ENCODE results near the gene SLC28A1. TPM values are rescaled to one million over a fixed set of nuclear protein-coding genes. Genes with fewer than 3 reads are reported as not detected.
"Not testable (repeated sequence)": the region's sequence is repeated elsewhere in the genome, so short reads cannot be mapped to it uniquely, and the experiment has no call there.

SLC28A1 gene
- polyA plus RNA-seq, 3 donors from 2014 or later, result not detected

DNA sequence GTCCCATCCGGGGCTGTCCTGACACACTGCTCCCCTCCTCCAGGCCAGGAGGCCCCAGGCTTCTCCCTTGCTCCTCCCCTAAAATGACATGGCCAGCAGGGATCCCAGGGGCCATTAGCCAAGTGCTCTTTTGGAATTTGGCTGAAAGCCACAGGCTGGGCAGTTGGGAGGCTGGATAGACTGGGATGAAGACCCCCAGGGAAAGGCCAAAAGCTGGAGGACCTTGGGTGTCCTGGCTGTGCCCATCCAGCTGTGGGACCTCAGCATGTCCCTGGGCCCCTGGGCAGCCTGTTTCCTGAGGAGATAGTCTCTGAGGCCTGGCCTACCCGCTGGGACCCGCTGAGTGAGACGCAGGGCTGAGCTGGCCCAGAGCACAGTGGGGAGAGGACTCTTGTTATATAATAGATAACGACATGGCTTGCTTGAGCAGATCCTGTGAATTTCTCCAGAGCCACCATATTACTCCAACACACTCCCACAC lies 91.4 kb downstream of the SLC28A1 start:
- Mint-ChIP-seq H3K4me3 (no peak overlapping the region), H3K27me3 (ENCODE audit: low read depth in 3 of 3) (peaks cover 2 to 22% (median 10%) of the 10 kb centered on the region in 3 donors), H3K36me3 (no peaks in the 10 kb centered on the region), H3K27ac (no peak overlapping the region), H3K4me1 (peaks cover 9% of the 10 kb centered on the region in 2 donors), H3K9me3 (no peaks in the 10 kb centered on the region)
- no peak for DNase-seq

DNA sequence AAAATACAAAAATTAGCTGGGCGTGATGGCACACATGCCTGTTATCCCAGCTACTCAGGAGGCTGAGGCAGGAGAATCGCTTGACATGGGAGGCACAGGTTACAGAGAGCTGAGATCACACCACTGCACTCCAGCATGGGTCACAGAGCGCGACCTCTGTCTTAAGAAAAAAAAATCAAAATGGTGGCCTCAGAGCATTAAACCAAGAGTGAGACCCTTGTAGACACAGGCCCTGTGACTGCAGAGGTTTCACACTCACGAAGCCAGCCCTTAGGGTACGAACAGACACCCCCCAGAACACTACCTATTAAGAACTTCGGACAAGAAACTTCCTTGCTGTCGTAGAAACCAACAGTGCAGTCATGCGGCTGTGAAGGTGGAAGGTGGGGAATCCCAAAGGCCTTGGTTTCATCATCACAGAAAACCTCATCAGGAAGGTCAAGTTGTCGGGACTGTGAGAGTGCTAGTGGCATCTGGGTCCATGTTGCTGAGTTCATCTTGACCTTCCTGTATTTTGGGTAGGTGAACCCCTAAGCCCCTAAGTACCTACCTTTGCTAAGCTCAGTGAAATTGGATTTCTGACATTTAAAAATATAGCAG lies 92.4 kb downstream of the SLC28A1 start:
- Mint-ChIP-seq H3K27me3 (ENCODE audit: low read depth in 3 of 3) (peaks cover 4 to 31% (median 12%) of the 10 kb centered on the region in 3 donors), H3K27ac (no peak overlapping the region), H3K4me1 (peaks cover 9% of the 10 kb centered on the region in 2 donors), H3K4me3 (no peak overlapping the region), H3K36me3 (no peaks in the 10 kb centered on the region), H3K9me3 (no peaks in the 10 kb centered on the region)
- DNase-seq, result no peak

DNA sequence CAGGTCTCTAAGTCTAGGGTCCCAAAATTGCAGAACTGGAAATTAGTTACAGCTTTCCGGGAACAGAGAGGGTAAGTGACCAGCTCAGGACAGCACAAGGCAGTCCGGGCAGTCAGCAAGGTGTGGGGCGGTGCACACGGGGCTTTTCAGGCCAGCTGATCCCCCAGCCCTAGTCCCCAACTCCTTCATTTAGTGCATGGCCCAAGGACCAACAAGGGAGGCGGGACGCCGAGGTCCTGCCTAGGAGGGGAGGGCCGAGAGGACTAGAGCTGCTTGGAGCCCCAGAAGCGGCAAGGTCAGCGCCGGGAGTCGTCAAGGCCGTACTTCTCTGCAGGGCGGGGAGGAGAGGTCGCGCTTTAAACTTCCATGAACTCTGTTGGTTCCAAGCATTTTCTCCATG lies 95.2 kb downstream of the SLC28A1 start:
- Mint-ChIP-seq H3K4me1 (peaks cover 29 to 31% of the 10 kb centered on the region in 2 donors), H3K4me3 (peak overlapping the region; percentile 90 to 94 (median 92)), H3K9me3 (no peaks in the 10 kb centered on the region), H3K27me3 (ENCODE audit: low read depth in 3 of 3) (peaks cover 9 to 35% (median 15%) of the 10 kb centered on the region in 3 donors), H3K27ac (peak overlapping the region; percentile 55 to 96 (median 92)), H3K36me3 (no peaks in the 10 kb centered on the region)
- no peak for DNase-seq

GRCh38 chr15:84980196-84981053 lies 96.0 kb downstream of the SLC28A1 start:
- peak; percentile 85 to 94 (median 93) for DNase-seq
- Mint-ChIP-seq H3K9me3 (no peaks in the 10 kb centered on the region), H3K4me1 (peaks cover 31 to 33% of the 10 kb centered on the region in 2 donors), H3K27me3 (ENCODE audit: low read depth in 3 of 3) (peaks cover 9 to 35% (median 15%) of the 10 kb centered on the region in 3 donors), H3K36me3 (no peaks in the 10 kb centered on the region), H3K4me3 (peak overlapping the region; percentile 90 to 94 (median 92)), H3K27ac (peak overlapping the region; percentile 90 to 98 (median 95))

DNA sequence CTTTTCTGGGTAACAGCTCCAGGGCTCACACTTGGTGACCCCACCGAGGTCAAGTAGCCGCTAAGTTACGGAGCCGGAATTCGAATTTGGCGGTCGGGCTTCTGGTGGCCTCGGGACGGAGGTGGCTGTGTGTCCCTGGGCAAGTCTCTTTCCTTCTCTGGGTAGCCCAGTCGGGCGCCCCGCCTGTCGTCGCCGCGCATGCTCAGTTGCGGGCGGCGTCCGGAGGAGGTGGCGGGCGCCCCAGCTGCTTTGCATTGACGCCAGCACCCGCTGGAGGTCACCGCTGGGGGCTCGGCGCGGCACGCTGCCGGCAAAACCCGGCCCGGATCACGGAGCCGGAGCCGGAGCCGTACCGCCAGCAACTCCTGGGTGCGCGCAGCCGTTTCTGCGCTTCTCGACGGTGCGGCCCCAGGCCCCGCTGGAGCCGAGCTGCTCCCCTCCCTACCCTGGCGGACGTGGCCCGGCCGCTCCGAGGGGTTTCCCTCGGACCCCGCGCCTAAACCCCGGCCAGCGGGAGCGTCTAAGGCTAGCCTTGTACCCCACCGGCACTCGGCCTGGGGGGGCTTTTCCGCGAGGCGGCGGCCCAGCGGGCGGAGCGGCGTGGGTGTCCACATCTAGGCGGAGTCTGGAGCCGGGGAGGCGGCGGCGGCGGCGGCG lies 96.7 kb downstream of the SLC28A1 start:
- H3K4me3 Mint-ChIP-seq, result peak overlapping the region; percentile 90 to 94 (median 92)
- H3K27me3 Mint-ChIP-seq (ENCODE audit: low read depth in 3 of 3), result peaks cover 9 to 36% (median 15%) of the 10 kb centered on the region in 3 donors
- peak overlapping the region; percentile 90 to 98 (median 94) for H3K27ac Mint-ChIP-seq
- H3K9me3 Mint-ChIP-seq, result no peaks in the 10 kb centered on the region
- peaks cover 32 to 36% of the 10 kb centered on the region in 2 donors for H3K4me1 Mint-ChIP-seq
- no peaks in the 10 kb centered on the region for H3K36me3 Mint-ChIP-seq
- DNase-seq, result peak; percentile 97 to 98 (median 98)

DNA sequence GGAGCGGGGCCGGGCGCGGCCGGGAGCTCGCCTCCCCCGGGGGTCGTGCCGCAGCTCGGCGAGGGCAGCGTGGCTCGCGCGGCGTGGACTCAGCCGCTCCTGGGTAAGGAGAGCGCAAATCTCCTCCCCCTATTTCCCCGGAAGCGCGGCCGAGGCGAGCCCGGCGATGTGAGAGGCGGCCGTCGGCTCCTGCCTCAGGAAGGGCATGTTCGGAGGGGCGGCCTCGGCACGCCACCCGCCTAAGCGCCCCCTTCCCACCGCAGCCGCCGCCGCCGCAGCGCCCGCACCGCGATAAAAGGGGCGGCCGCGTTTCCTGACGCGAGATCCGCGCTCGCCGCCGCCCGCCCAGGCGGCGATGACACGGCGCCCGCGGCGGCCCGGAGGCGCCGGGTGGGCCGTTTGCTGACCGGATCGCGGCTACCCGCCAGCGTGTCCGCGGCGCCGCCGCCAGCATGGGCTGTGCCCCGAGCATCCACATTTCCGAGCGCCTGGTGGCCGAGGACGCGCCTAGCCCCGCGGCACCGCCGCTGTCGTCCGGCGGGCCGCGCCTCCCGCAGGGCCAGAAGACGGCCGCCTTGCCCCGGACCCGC lies 97.3 kb downstream of the SLC28A1 start, which contains the start of gene PDE8A:
TSS of gene PDE8A (plus strand) at position 146 of the 590 bp plus-strand sequence. CDS start at position 453, 307 bp downstream.
- H3K4me1 Mint-ChIP-seq, result peaks cover 36% of the 10 kb centered on the region in 2 donors
- DNase-seq, result peak; percentile 83 to 85 (median 84)
- peak within 1 kb of the TSS; percentile 90 to 95 (median 92) for H3K4me3 Mint-ChIP-seq
- H3K36me3 Mint-ChIP-seq, result no peaks in the 10 kb centered on the region
- no peaks in the 10 kb centered on the region for H3K9me3 Mint-ChIP-seq
- H3K27ac Mint-ChIP-seq, result peak within 1 kb of the TSS; percentile 91 to 98 (median 96)
- H3K27me3 Mint-ChIP-seq (ENCODE audit: low read depth in 3 of 3), result peaks cover 9 to 35% (median 15%) of the 10 kb centered on the region in 3 donors

- H3K27me3 Mint-ChIP-seq (ENCODE audit: low read depth in 3 of 3), result peaks cover 9 to 35% (median 15%) of the 10 kb centered on the region in 3 donors
- H3K9me3 Mint-ChIP-seq, result no peaks in the 10 kb centered on the region
- no peaks in the 10 kb centered on the region for H3K36me3 Mint-ChIP-seq
- H3K4me3 Mint-ChIP-seq, result peak overlapping the region; percentile 88 to 95 (median 91)
- peak overlapping the region; percentile 64 to 97 (median 92) for H3K27ac Mint-ChIP-seq
- H3K4me1 Mint-ChIP-seq, result peaks cover 36% of the 10 kb centered on the region in 2 donors
- DNase-seq, result peak; percentile 65 to 70 (median 65)
These were observed 97.9 kb downstream of the SLC28A1 start for GRCh38 chr15:84982301-84982920.

DNA sequence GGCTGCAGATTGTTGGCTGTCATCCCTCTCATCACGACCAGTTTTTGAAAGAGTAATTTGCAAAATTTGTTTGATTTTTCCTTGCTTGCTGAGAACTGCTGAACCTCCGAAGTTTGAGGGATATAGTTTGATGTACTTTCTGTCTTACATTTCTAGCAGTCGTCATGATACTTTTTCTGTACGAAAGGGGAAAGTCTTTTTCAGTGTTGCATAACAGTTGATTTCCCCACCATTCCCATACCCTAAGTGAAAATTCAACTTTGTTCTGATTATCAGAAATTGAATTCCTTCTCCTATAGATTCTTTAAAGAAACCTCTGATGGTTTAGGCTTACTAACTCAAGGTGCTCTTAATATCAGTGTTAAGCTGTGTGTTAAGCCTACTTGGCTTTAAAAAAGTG lies 98.8 kb downstream of the SLC28A1 start:
- Mint-ChIP-seq H3K27ac (peak overlapping the region in 4 of 6 donors; percentile 85 to 92 (median 92)), H3K27me3 (ENCODE audit: low read depth in 3 of 3) (peaks cover 9 to 35% (median 15%) of the 10 kb centered on the region in 3 donors), H3K4me3 (peak overlapping the region; percentile 23 to 95 (median 91)), H3K4me1 (peaks cover 38 to 40% of the 10 kb centered on the region in 2 donors), H3K36me3 (no peaks in the 10 kb centered on the region), H3K9me3 (no peaks in the 10 kb centered on the region)
- DNase-seq, result no peak

DNA sequence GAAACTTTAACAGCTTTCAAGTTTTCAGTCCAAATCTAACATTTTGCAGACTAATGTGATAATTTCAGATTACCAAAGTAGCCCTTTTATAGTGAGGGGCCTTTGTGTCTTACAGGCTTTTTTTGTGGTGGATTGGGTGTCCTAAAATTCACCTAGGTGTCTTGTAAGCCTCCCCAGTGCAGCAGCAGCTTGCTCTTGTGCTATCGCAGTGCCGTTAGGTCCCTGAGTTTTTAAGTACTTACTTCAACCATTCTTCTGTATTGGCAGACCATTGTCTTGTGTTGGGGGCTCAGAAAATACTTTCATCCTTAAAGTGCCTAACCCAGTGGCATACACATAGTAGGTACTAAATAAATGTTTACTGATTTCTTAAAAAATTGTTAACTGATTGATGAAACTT lies 99.2 kb downstream of the SLC28A1 start:
- no peaks in the 10 kb centered on the region for H3K9me3 Mint-ChIP-seq
- DNase-seq, result no peak
- peak overlapping the region in 4 of 5 donors; percentile 22 to 91 (median 32) for H3K4me3 Mint-ChIP-seq
- peaks cover 9 to 33% (median 15%) of the 10 kb centered on the region in 3 donors for H3K27me3 Mint-ChIP-seq (ENCODE audit: low read depth in 3 of 3)
- H3K36me3 Mint-ChIP-seq, result no peaks in the 10 kb centered on the region
- peaks cover 43 to 44% of the 10 kb centered on the region in 2 donors for H3K4me1 Mint-ChIP-seq
- H3K27ac Mint-ChIP-seq, result peak overlapping the region in 4 of 6 donors; percentile 85 to 92 (median 92)

GRCh38 chr15:84985158-84985557 lies 100.7 kb downstream of the SLC28A1 start:
- Mint-ChIP-seq H3K27me3 (ENCODE audit: low read depth in 3 of 3) (peaks cover 9 to 23% (median 14%) of the 10 kb centered on the region in 3 donors), H3K4me1 (peaks cover 40 to 49% of the 10 kb centered on the region in 2 donors), H3K27ac (peak overlapping the region in 1 of 6 donors; percentile 80), H3K36me3 (no peaks in the 10 kb centered on the region), H3K4me3 (no peak overlapping the region), H3K9me3 (no peaks in the 10 kb centered on the region)
- no peak for DNase-seq

DNA sequence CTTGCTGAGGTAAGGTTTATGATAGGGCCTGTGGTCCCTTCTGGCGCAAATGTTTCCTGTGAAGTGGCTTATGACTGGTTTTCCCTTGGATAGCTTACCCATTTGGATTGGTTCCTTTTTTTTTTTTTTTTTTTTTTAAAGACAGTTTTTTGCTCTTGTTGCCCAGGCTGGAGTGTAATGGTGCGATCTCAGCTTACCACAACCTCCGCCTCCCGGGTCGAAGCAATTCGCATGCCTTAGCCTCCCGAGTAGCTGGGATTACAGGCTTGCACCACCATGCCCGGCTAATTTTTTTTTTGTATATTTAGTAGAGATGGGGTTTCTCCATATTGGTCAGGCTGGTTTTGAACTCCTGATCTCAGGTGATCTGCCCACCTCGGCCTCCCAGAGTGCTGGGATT lies 102.9 kb downstream of the SLC28A1 start:
- not testable (repeated sequence) for H3K9me3 Mint-ChIP-seq; DNase-seq; H3K27me3 Mint-ChIP-seq (ENCODE audit: low read depth in 3 of 3); H3K27ac Mint-ChIP-seq; H3K4me3 Mint-ChIP-seq; H3K36me3 Mint-ChIP-seq
- peaks cover 52 to 68% of the 10 kb centered on the region in 2 donors for H3K4me1 Mint-ChIP-seq

DNA sequence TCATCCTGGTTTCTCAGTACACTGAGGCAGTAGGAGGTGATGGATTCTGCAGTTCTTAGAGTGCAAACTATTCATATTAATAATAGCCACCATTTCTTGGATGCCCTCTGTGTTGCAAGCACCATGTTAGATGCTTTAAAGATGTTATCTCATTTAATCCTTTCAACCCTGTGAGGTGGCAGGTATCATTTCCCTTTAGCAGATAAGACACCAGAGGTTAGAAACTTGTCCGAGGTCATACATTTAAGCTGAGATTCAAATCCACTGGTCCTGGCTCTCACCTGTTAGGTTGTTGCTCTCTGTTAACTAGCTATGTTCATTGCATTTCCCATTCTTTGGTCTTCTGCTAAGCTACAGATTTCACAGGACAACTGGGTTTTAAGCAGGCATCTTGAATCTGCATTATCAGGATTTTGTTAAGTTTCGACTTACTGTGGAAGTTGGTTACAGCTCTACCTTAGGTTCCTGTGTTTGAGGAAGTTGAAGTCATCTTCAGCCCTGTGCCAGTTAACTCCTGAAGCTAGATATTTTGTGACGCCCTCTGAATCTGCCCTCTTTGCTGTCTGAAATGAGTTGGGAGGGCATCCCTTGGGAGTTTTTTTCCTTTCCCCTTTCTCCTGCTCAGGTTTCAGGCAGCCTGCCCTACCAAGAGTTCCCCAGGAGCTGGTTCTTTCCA lies 103.6 kb downstream of the SLC28A1 start:
- DNase-seq, result no peak
- Mint-ChIP-seq H3K4me1 (peaks cover 50 to 67% of the 10 kb centered on the region in 2 donors), H3K4me3 (no peak overlapping the region), H3K36me3 (no peaks in the 10 kb centered on the region), H3K9me3 (no peaks in the 10 kb centered on the region), H3K27ac (peak overlapping the region in 2 of 6 donors; percentile 17 to 25), H3K27me3 (ENCODE audit: low read depth in 3 of 3) (peaks cover 0 to 3% (median 0%) of the 10 kb centered on the region in 3 donors)

All from immature natural killer cell (primary cell).